Activated T-cell treated with anti-CD3 and anti-CD28 coated beads, Interleukin-2, amount 50 U/mL, for 72 hours (primary cell): ENCODE data around the gene TOM1L2. TPM values are rescaled to one million over a fixed set of nuclear protein-coding genes. Genes with fewer than 3 reads are reported as not detected.

Source experiments
- ATAC-seq, 2 donors: fragments of 150-1000 bp; cut with Tn5 transposase; replicated peaks in 1 of 2; 2 replicates each; pipeline ENCODE4 v1.10.0; 2021; ENCODE audit warnings: moderate library complexity in 2 of 2, mild to moderate bottlenecking in 1 of 2
- DNase-seq, 2 donors: peaks; one replicate each; pipeline ENCODE4 v3.0.0; 2021 to 2022; ENCODE audit warnings: mixed read lengths in 1 of 2
- H3K27ac Mint-ChIP-seq: one replicate; pipeline ENCODE4 v1.8.0; 2022; ENCODE audit warnings: mild to moderate bottlenecking, moderate library complexity, mixed read lengths
- H3K27me3 Mint-ChIP-seq: one replicate; pipeline ENCODE4 v1.8.0; 2022; ENCODE audit warnings: low read depth, mixed read lengths
- H3K36me3 Mint-ChIP-seq, 2 donors: one replicate each; pipeline ENCODE4 v1.8.0; 2022; ENCODE audit warnings: mixed read lengths in 2 of 2, mild to moderate bottlenecking in 1 of 2; ENCODE audit not compliant: insufficient read depth in 2 of 2
- H3K4me1 Mint-ChIP-seq: one replicate; pipeline ENCODE4 v1.8.0; 2022; ENCODE audit warnings: low read depth, mixed read lengths
- H3K4me3 Mint-ChIP-seq, 2 donors: one replicate each; pipeline ENCODE4 v1.8.0; 2022; ENCODE audit warnings: mild to moderate bottlenecking in 2 of 2, mixed read lengths in 2 of 2, moderate library complexity in 2 of 2
- H3K9me3 Mint-ChIP-seq, 2 donors: one replicate each; pipeline ENCODE4 v1.8.0; 2022; ENCODE audit warnings: mixed read lengths in 2 of 2
- total RNA-seq, 2 donors: library from RNA; stranded (reverse); gene quantifications; one replicate each; pipeline ENCODE4 v1.2.3, GENCODE V29; 2022

Gene TOM1L2
- total RNA-seq, 2 donors from 2014 or later, result 23.7 to 26.9 TPM

DNA sequence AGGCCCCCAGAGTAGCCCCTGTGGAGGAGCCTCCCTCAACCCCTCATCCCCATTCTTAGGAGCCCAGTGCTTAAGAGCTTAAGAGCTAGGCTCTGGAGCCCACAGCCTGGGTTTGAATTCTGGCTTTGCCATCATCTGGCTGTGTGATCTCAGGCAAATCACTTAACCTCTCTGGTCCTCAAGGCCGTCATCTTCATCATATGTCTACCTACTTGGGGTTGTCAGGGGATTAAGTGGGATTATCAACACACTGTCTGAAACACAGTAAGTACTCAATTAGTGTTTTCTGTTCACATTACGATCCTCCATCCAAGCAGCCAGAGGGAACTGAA lies 140.2 kb downstream of the TOM1L2 start:
- Mint-ChIP-seq H3K27me3 (no peaks in the 10 kb centered on the region), H3K4me3 (peak overlapping the region; percentile 7 to 20), H3K27ac (no peak overlapping the region), H3K9me3 (no peaks in the 10 kb centered on the region), H3K4me1 (peaks cover 73% of the 10 kb centered on the region), H3K36me3 (peaks cover 7 to 19% of the 10 kb centered on the region in 2 donors)
- no peak for DNase-seq
- no peak for ATAC-seq

DNA sequence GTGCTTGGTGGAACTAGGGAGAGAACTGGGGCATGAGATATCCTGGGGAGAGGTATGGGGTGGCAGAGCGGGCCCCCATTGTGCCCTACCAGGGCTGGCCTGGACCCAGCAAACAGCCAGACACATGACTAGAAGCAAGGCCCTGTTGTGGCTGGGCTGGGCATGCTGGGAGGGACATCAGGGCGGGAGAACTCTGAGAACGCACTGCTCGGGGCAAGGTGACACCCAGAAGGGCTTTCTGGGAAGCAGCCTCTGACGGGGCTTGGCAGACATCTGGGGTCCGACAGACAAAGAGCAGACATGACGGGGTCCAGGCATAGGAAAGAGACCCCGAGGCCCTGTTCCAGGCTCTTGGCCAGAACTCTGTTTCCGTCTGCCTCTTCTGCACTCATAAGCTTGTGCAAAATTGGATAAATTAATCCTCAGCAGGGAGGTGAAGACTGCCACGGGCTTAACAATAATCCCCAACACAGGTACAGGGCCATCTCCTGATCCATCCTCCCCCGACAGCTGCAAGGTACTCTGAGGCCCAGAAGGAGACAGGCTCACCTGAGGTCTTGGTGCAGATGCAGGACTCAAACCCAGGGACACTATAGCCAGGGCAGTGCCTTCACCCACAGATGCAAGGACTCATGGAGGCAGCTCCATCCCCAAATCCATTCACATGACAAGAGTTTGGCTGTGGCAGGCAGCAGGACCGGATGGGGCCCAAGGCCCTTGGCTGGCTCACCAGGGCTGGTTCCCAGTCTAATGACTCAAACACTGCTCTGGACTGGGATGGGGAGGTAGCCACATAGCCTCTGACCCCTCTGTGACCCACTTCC lies 140.8 kb downstream of the TOM1L2 start:
- ATAC-seq (no peak), DNase-seq (no peak)
- H3K4me3 Mint-ChIP-seq, result peak overlapping the region in 1 of 2 donors; percentile 17
- no peaks in the 10 kb centered on the region for H3K9me3 Mint-ChIP-seq
- peaks cover 77% of the 10 kb centered on the region for H3K4me1 Mint-ChIP-seq
- H3K27me3 Mint-ChIP-seq, result no peaks in the 10 kb centered on the region
- no peak overlapping the region for H3K27ac Mint-ChIP-seq
- peaks cover 7 to 19% of the 10 kb centered on the region in 2 donors for H3K36me3 Mint-ChIP-seq

DNA sequence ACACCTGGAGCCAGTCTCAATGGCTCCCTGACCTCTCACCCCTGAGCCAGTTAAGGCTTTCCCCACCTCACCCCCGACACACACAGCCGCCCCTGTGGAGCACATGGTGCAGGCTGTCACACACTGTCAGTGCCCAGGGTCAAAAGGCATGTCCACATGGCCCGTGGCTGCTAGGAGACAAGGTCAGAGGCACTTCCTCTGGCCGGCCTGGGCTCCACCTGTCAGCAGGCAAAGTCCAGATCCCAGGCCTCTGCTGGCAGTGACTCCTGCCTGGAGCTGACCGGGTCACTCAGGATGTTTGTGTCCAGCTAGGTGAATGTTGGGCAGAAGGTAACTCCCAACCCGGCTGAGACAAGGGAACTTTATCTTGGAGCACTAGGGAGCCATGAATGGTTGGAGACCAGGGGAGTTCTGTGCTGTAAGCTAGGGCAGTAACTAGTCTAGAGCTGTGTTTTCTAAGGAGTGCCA lies 141.4 kb downstream of the TOM1L2 start:
- Mint-ChIP-seq H3K9me3 (no peaks in the 10 kb centered on the region), H3K27me3 (no peaks in the 10 kb centered on the region), H3K36me3 (peaks cover 4 to 23% of the 10 kb centered on the region in 2 donors), H3K27ac (no peak overlapping the region), H3K4me3 (peak overlapping the region in 1 of 2 donors; percentile 17), H3K4me1 (peaks cover 80% of the 10 kb centered on the region)
- ATAC-seq (no peak), DNase-seq (no peak)

GRCh38 chr17:17830269-17830567 lies 142.0 kb downstream of the TOM1L2 start:
- Mint-ChIP-seq H3K4me3 (no peak overlapping the region), H3K4me1 (peaks cover 80% of the 10 kb centered on the region), H3K27me3 (no peaks in the 10 kb centered on the region), H3K9me3 (no peaks in the 10 kb centered on the region), H3K36me3 (peaks cover 4 to 24% of the 10 kb centered on the region in 2 donors), H3K27ac (peak overlapping the region; percentile 42)
- ATAC-seq, result no peak
- DNase-seq, result no peak

DNA sequence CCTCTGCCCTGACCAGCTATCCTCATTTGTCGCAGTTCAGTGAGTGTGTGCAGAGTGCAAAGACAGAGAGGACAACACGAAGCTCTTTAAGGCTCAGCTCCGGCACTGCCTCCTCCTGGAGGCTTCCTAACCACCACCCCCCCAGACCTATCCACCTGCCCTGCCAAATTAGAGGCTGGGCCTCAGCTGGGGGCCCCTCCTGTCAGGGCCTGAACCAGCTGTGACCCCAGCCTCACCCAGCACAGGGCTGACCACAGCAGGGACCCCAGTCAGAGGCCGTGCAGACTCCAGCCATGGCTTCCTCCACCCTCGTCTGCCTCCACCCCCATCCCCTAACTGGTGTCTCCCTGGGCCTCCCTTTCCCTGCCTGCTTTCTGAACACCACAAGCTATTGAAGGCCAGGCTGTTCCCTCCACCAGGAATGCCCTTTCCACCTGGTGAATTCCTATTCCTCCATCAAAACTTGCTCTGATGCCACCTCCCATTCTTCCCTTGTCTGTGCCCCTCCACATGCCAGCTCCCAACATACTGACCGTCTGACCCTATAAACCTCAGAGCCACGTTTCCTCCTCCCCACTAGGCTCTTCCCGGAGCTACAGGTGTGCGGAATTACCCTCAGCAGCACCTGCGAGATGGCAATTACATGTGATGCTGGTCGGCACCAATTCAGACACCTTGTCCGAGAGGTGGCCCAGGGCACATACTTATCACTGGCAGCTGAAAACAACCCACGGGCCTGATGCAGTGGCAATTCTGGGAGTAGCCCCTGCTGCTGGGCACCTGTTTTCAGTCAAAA lies 144.2 kb downstream of the TOM1L2 start:
- ATAC-seq (no peak), DNase-seq (no peak)
- no peaks in the 10 kb centered on the region for H3K27me3 Mint-ChIP-seq
- peaks cover 79% of the 10 kb centered on the region for H3K4me1 Mint-ChIP-seq
- no peaks in the 10 kb centered on the region for H3K9me3 Mint-ChIP-seq
- H3K4me3 Mint-ChIP-seq, result peak overlapping the region; percentile 14 to 21
- peak overlapping the region; percentile 9 for H3K27ac Mint-ChIP-seq
- H3K36me3 Mint-ChIP-seq, result peaks cover 2 to 14% of the 10 kb centered on the region in 2 donors

GRCh38 chr17:17826942-17827785 lies 145.0 kb downstream of the TOM1L2 start:
- H3K4me1 Mint-ChIP-seq, result peaks cover 81% of the 10 kb centered on the region
- ATAC-seq (no peak), DNase-seq (no peak)
- H3K27me3 Mint-ChIP-seq, result no peaks in the 10 kb centered on the region
- H3K27ac Mint-ChIP-seq, result peak overlapping the region; percentile 75
- no peaks in the 10 kb centered on the region for H3K9me3 Mint-ChIP-seq
- peak overlapping the region; percentile 57 to 83 for H3K4me3 Mint-ChIP-seq
- H3K36me3 Mint-ChIP-seq, result peaks cover 2 to 8% of the 10 kb centered on the region in 2 donors

DNA sequence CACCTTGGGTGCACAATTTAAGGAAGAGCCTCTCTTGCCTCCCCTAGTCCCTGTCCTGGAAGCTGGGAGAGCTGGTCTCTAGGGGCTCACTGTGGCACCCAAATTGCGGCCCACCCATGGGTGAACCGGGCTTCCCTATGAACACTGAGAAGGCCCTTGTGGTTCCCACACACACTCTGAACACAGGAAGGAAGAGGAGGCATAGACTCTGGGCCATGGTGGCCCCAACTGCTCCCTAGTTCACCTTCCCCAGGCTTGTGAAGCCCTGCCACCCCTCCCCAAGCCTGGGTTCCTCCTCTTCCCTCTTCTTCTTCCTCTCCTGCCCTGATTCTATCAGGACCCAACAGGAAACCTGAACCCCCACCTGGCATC lies 145.9 kb downstream of the TOM1L2 start:
- Mint-ChIP-seq H3K4me3 (peak overlapping the region; percentile 57 to 83), H3K9me3 (no peaks in the 10 kb centered on the region), H3K4me1 (peaks cover 81% of the 10 kb centered on the region)

DNA sequence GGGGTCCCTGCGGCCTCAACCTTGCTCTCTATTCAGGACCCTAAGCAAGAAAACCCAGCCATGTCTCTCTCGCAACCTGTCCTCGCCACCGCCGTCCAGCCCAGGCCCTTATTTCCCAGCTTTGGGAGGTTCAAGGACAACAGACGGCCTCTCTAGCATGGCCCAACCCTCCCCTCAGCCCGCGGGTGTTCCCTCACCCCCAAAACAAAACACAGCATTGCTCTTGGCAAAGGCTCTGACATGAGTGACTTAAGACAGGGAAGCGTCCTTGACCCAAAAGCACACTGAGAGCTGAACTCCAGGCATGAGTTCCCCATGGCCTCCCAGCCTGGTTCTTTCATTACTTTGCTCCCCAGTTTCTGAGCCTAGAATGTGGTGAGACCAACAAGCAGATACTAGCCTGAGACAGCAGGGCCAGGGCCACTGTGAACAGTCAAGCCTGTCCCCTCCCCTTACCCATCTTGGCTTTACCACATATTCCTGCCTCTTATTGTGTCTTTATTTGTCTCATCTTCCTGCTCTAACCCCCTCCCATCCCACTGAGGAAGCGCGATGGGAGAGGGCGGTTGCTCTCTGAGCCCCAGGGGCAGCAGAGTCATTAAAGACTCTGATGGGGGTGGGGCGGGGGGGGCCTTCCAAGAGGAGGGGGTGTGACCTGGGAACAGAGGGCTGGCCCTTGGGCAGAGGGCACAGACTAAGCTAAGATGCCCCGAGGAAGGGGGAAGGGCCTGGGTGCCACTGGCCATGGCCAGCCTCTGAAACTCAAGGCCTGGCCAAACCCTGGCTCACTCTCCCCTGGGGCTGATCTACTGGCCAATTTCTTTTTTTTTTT lies 147.2 kb downstream of the TOM1L2 start:
- H3K36me3 Mint-ChIP-seq, result peaks cover 4 to 7% of the 10 kb centered on the region in 2 donors
- H3K9me3 Mint-ChIP-seq, result no peaks in the 10 kb centered on the region

More for the DNA sequence above, 145.9 kb downstream of the TOM1L2 start:
- Mint-ChIP-seq H3K27me3 (no peaks in the 10 kb centered on the region), H3K27ac (peak overlapping the region; percentile 75), H3K36me3 (peaks cover 1 to 6% of the 10 kb centered on the region in 2 donors)
- DNase-seq (no peak), ATAC-seq (no peak)

DNA sequence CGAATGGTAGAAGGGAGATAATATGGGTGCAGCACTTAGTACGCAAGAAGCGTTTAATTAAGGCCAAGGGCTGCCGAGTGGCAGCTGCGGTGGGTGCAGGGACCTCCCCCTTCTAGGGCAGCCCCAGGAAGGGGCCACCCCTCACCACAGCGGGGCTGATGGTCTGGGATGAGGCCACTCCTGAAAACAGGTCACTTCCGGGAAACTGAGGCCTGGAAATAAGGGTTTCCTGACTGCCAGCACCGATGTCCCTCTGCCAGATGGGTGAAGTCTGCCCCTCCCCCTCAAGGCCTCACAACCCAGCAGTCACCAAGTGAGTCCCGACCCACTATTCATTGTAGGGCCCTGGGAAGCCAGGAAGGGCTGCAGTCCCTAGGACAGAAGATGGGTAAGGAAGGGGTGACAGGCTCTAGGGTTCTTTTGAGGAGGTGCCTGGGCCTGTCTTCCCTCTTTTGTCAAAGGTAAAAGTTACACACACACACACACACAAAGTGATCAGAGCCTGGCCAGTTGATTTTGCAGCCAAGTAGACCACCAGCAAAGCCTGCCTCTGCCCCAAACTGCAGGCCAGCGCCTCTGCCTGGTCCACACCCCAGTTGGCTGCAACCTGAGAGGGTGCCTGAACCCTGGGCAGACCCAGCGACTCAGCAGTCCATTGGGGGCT lies 147.9 kb downstream of the TOM1L2 start:
- Mint-ChIP-seq H3K9me3 (no peaks in the 10 kb centered on the region), H3K36me3 (peaks cover 7 to 10% of the 10 kb centered on the region in 2 donors), H3K27ac (peak overlapping the region; percentile 52), H3K27me3 (no peaks in the 10 kb centered on the region), H3K4me3 (peak overlapping the region; percentile 74 to 82), H3K4me1 (peaks cover 91% of the 10 kb centered on the region)
- ATAC-seq (peak; percentile 4 to 25), DNase-seq (peak; percentile 56 to 59)

More for the DNA sequence above, 147.2 kb downstream of the TOM1L2 start:
- H3K4me1 Mint-ChIP-seq, result peaks cover 87% of the 10 kb centered on the region
- H3K27ac Mint-ChIP-seq, result peak overlapping the region; percentile 75
- DNase-seq (peak in 1 of 2 donors; percentile 38), ATAC-seq (peak in 1 of 2 donors; percentile 6)
- H3K4me3 Mint-ChIP-seq, result peak overlapping the region; percentile 74 to 82
- H3K27me3 Mint-ChIP-seq, result no peaks in the 10 kb centered on the region

GRCh38 chr17:17823433-17824118 lies 148.6 kb downstream of the TOM1L2 start:
- Mint-ChIP-seq H3K27ac (peak overlapping the region; percentile 52), H3K4me3 (peak overlapping the region; percentile 82 to 84), H3K36me3 (peaks cover 11 to 15% of the 10 kb centered on the region in 2 donors), H3K4me1 (peaks cover 96% of the 10 kb centered on the region), H3K9me3 (no peaks in the 10 kb centered on the region), H3K27me3 (no peaks in the 10 kb centered on the region)
- DNase-seq (peak; percentile 84 to 88), ATAC-seq (peak; percentile 72 to 77)

- Mint-ChIP-seq H3K4me1 (peaks cover 89% of the 10 kb centered on the region), H3K9me3 (no peaks in the 10 kb centered on the region), H3K4me3 (peak overlapping the region; percentile 76 to 84), H3K27me3 (no peaks in the 10 kb centered on the region), H3K27ac (peak overlapping the region; percentile 57), H3K36me3 (peaks cover 12 to 20% of the 10 kb centered on the region in 2 donors)
- DNase-seq (no peak), ATAC-seq (no peak)
Observed at GRCh38 chr17:17822616-17823015, 149.6 kb downstream of the TOM1L2 start.
